ENCODE measurements around the gene HOXA5.

DNA sequence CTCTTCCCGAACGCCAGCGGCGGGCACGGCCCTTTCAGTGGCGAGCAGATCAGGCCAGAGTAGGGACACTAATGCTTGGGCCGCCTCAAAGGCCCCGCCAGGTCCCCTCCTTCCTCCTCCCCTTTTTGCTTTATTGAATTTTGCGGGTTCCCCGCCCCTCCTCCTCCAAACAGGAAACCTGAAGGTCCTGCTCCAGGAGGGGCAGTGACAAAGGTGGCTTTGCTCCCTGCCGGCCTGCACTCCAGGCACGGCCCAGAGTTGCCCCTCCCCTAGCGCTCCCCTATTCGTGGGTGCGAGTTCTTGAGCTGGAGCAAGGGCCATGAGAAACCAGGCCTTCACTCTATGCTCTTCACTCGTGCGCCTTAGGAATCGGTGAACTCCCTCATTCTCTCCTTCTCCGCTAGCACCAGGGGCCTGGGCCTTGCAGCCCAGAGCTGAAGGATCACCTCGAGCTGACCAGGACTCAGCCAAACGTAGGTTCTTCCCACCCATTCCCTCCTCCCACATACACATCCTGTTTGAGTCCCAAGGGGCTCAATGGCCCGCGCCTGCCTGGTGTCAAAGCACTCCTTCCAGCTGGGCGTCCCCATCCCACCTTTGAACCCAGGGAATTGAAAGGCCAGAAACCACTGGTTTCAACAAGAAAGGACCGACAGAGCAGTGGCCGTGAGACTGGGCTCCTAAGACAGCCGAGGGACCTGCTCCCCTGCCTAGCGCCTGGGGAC is 4.7 kb upstream of the HOXA5 start:
- no peak for TF ChIP-seq POLR2AphosphoS5 (IDR thresholded peaks at IDR 0.05; ENCODE audit: low read depth)
- TF ChIP-seq CTCF (IDR thresholded peaks at IDR 0.05; ENCODE audit: insufficient read depth, low read length): no peak
- no peak for TF ChIP-seq GABPA (IDR thresholded peaks at IDR 0.05; ENCODE audit: low read depth)
- TF ChIP-seq SPI1 (IDR thresholded peaks at IDR 0.05; ENCODE audit: borderline replicate concordance, low read depth): no peak
- TF ChIP-seq, protein P1, sequence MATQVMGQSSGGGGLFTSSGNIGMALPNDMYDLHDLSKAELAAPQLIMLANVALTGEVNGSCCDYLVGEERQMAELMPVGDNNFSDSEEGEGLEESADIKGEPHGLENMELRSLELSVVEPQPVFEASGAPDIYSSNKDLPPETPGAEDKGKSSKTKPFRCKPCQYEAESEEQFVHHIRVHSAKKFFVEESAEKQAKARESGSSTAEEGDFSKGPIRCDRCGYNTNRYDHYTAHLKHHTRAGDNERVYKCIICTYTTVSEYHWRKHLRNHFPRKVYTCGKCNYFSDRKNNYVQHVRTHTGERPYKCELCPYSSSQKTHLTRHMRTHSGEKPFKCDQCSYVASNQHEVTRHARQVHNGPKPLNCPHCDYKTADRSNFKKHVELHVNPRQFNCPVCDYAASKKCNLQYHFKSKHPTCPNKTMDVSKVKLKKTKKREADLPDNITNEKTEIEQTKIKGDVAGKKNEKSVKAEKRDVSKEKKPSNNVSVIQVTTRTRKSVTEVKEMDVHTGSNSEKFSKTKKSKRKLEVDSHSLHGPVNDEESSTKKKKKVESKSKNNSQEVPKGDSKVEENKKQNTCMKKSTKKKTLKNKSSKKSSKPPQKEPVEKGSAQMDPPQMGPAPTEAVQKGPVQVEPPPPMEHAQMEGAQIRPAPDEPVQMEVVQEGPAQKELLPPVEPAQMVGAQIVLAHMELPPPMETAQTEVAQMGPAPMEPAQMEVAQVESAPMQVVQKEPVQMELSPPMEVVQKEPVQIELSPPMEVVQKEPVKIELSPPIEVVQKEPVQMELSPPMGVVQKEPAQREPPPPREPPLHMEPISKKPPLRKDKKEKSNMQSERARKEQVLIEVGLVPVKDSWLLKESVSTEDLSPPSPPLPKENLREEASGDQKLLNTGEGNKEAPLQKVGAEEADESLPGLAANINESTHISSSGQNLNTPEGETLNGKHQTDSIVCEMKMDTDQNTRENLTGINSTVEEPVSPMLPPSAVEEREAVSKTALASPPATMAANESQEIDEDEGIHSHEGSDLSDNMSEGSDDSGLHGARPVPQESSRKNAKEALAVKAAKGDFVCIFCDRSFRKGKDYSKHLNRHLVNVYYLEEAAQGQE (IDR thresholded peaks at IDR 0.05; ENCODE audit: insufficient replicate concordance, low read depth): no peak

Data from HL-60 (cell line).